CD4-positive, alpha-beta T cell treated with Interleukin-2 at 100 ng/mL for 4 hours (primary cell): ENCODE measurements around the gene PHF19.

Experiments
- DNase-seq: peaks from one replicate; pipeline ENCODE4 v3.0.0-alpha.2; 2020; ENCODE audit warnings: low spot score

Gene PHF19

DNA sequence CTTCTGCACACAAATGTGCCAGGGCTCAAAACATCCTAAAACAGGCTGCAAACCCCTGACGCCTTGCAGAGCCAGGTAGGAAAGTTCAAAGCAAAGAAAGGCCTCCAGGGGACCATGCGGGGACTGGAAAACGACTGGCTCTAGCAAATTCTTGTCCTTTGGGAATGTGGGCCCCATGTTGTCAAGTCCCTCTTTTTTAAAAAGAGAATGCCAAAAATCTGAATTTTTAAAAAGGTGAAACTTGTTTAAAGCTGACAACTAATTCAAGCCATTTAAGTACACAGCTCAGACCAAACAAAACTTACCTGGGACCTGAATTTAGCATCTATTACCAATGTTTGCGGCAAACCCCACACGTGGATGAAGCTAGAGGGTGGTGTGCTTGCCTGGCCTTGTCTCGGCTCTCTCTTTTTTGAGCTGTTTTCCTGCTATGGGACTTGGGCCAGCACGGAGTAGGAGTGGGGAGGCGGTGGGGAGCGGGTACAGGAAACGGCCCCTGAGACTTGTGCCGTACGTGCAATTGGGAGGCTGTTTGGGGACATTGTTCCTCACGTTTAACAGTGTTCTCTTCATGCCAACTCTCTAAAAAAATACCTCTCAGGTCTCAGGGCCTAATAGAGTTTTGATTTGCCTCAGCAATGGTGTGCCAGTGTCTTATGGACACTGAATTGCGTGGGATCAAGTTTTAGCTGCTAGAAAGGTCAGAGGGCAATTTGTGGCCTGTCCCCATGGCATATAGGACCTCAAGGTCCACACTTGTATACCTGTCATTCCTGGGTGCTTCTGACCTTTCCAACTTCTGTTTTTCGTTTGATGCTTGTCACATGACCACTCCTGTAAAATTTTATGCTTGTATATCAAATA, 15.1 kb upstream of the PHF19 start:
- no peak for DNase-seq

DNA sequence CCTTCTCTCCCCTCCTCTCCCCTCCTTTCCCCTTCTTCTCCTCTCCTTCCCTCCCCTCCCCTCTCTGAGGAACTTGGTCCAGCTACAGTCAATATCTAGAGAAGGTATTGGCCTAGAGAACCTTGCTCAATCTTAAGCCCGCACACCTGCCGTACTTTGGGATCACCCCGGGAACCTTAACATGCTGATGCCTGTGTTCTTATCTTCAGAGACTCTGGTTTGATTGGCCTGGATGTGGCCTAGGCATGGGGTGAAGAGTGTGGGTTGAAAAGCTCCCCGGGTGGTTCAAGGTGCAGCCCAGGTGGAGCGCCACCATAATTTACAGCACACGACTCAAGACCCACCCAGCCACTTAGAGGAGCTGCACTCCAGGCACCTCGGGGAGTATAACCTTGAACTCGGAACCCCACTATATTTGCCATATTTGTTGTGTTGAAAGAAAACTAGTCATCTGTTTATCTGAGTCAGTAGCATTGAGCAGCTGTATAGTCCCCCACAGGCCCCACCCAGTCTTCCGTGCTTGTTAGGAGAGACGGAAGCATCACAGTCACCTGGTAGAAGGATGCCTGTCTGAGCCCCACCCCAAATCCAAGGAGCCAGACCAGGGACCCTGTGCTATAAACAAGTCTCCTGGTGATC, 14.4 kb upstream of the PHF19 start:
- peak; percentile 84 for DNase-seq

DNA sequence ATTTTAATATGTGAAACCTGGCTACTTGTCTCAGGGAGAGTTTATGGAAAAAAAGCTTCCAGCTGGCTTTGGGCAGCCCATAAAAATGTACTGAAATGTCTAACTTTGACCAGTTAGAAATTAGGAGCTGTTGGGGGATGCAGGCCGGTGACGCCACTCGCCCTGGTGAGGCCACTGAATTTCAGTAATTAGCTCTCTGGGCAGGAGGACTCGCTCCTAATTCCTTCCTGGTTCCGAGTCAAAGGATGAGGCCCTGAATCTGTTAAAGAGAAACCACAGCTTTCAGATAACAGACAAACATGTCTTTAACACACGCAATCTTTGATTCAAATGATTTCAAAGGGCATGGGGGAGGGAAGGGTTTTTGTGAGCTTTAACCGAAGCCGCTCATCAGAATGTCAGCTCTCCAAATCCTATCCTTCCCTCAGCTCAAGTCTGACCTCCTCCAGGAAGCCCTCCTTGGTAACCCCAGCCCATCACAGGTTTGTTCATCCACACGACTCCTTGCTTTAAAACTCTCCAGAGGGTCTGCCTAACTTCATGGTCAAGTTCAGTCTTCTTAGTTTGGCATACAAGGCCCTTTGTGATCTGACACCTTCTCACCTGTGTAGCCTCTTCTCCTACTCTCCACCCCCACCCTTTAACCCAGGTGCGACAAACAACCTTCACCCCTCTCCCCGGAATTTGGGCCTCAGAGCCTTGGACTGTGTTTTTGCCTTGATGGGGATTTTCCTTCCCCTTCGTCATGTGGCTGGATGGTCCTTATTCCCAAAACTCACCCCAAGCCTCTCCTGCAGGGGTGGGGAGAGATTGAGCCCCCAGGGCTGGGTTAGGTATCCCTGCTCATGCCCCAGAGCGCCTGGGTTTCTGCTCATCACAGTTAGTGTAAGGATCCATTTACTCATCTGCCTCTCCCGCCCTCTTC, 13.6 kb upstream of the PHF19 start:
- DNase-seq = peak; percentile 68

DNA sequence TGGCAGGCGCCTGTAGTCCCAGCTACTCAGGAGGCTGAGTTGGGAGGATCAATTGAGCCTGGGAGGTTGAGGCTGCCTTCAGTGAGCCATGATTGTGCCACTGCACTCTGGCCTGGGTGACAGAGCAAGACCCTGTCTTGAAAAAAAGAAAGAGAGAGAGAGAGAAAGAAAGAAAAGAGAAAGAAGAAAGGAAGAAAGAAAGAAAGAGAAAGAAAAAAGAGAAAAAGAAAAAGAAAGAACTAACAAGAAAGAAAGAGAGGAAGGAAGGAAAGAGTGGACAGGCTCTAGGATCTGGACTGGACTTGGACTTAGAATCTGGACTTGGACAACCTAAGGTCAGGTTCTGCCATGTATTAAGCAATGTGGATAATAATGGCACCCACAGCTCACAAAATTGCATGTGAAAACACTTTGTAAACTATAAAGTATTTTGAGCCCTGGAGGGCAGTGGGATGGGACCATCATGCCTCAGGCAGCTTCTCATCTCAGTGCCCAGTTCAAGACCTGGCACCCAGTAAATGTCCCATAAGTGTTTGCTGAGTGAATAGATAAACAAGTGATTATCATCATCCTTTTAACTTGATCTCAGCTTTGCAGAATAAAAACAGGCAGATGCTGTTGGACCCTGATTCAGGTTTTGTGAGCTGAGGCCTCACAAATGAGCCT, 12.8 kb upstream of the PHF19 start:
- no peak for DNase-seq

DNA sequence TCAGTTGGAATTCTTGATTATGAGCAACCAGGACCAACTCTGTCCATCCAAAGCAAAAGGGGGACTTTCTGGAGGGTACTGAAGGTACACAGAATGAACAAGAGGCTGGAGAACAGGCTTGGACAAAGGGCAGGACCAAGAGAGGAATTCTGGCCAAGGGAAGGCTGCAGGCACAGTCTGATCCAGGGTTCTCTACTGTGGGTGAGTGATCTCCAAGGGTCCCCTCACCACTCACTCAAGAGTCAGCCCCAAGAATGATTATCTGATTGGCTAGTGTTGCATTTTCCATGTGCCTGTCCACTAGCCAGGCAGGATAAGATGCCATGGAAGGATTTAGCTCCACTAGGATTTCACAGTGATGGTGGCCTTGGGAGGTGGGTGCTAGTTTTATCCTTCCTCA, 11.6 kb upstream of the PHF19 start:
- DNase-seq = no peak

DNA sequence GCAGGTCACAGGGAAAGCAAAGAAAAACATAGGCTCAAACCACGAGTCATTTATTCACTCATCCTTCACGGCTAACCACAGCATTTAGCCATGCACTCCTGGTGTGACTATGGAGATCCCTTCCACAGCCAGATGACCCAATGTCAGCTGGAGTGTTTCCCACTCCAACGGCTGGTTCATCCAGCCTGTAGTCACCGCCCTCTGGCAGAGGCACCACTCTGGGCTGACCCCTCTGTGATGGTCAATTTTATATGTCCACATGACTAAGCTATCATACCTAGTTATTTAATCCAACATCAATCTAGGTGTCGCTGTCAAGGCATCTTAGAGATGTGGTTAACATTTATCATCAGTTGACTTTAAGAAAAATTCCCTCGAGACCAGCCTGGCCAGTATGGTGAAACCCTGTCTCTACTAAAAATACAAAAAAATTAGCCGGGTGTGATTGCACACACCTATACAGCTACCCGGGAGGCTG, 9.5 kb upstream of the PHF19 start:
- no peak for DNase-seq

DNA sequence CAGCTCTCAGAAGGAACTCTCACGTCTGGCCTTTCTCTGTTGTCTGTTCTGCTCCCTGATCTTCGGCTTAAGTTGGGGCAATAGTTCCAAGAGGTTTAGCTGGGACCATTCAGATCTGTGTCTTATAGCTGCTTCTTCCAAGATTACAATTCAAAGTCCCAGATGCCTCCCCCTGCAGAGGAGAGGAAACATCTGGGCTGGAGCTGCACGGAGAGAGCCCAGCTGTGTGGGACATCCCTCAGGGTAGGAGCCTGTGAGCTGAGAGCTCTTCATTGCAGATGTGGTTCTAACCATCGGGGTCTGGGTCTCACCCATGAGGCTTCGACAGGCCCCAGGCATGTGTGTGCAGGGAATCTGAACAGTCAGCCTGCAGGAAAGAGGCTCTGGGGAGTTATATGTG, 9.0 kb upstream of the PHF19 start:
- no peak for DNase-seq

DNA sequence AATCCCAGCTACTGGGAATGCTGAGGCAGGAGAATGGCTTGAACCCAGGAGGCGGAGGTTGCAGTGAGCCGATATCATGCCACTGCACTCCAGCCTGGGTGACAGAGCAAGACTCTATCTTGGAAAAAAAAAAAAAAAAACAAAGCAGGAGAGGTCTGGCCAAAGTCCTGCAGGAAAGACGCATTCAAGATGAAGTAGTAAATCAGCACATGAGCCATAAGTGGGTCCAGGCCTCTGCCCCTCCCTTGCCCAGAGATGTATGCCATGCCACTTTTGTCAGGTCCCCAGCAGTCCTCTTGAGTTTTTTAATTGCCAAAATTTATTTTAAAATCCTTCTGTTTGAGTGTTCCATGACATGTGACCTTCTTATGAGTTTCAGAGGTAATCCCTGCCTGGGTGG, 8.5 kb upstream of the PHF19 start:
- no peak for DNase-seq

DNA sequence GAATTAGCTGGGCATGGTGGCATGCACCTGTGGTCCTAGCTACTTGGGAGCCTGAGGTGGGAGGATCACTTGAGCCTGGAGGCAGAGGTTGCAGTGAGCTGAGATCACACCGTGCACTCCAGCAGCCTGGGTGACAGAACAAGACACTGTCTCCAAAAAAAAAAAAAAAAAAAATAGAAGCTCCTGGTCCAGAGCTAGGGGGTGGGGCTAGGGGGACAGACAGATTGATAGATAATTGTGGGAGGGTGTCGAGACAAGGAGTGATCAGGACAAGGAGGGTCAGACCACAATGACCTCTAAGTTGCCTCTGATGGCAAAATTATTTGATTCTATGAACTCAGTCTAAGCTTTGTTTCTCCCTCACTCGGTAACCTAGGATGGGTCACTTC, 6.6 kb upstream of the PHF19 start:
- no peak for DNase-seq

DNA sequence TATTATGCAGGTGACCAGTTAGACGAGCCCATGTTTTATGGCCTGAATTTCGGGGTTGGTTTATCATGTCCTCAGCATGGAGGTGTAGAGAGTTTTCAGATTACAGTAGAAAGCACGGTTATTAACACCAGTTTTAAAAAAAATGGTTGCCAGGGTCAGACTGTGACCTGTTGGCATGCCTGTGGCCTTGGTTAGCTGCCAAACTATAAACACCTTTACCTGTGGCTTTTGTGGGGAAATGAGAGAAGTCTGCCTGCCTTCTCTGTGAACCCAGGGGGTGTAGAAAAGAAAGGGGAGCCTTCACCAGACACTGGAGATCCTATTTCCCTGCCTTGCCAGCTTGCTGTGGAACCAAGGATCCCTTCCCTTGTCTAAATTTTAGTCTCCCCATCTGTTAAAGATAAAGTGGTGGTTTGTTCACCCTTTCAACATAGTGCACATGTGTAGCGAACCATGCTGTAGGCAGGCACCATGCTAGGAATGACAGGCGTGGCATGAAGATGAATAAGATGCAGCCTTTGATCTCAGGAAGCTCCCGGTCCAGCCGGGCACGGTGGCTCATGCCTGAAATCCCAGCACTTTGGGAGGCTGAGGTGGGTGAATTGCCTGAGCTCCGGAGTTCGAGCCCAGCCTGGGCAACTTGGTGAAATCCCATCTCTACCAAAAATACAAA, 6.1 kb upstream of the PHF19 start:
- DNase-seq = peak; percentile 37

DNA sequence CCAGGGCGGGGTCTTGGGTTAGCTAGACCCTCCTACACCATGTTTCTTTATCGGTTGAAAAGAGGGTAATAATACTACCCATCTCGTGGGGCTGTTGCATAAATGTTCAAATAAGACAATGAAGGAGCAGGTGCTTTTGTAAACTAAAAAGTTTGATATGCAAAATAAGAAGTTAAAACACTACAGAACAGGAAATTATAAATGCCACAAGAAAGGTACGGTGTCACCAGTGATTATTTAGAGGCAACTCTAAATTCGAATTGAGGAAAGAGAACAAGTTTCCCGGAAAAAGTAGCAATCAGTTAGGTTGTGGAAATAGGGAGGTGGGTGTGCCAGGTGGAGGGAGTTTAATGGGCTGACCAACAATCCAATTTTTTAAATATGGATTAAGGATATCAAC, 2.5 kb upstream of the PHF19 start:
- peak; percentile 22 for DNase-seq

DNA sequence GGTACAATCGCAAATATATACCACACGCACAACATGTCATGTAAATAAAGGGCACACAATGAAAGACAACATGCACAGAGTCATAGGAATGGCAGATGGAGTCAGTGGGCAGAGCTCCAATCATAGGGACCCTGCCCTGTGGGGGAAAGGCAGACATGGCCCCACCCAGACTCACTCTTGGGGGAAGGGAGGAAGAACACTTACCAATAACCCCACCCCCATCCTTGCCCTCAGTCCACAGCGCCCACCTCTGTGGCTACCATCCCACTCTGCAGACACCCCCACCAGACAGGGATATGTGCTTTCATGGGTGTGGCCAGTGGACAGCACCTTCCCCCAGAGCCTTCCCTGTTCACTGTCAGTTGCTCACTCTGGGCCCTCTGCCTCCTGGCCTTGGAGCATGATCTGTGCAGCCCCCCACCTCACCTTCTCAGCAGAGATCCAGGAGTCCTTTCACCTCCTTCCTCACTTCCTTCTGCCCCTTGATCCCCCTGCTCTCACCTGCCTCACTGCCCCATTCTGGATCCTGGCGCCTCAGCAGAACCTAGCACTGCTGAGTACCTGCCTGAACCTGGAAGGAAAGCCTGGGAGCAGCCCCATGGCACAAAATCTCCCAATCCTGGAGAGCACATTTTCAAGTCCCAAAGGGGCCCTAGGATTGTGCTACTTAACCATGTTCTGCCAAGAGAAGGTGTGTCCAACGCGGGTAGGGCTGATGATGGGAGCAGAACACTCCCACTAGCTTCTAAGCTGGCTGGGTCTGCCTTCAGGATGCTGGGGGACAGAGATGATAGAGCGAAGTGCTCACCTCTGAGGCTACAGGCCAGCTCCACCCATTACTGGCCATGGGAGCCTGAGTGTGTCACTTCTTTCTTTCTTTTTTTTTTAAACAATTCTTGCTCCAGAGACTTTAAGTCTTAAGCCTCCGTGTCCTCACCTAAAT, 1.5 kb upstream of the PHF19 start:
- peak; percentile 33 for DNase-seq

DNA sequence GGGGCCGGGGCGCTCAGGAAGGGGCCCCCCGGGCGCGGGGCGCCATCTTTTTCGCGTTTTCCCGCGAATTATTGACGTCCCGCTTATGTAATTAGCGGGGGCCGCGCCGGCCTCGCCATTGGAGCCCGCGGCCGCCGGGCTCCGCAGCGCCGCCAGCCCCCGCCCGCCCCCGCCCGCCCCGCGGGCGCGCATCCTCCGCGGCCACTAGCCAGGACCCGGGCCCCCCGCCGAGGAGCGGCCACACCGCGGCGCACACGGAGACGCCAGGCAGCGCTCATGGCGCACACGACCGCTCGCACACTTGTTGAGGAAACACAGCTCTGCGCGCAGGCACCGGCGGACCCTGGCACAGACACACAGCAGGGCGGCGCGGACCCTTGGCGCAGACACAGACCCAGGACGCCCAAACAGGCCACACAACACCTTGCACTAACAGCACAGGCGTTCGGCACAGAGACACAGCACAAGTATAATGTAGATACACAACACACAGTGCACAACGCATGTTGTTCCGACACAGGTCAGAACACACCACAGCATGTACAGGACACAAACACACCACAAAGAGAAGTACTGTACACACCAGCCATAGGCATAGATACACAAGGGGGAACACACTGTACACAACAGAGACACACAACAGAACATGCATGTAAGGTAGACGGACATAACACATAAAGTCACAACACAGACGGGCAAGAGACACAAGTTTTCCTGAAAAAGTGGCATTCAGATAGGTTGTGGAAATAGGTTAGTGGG, 467 bp upstream of the PHF19 start:
- peak; percentile 51 for DNase-seq

DNA sequence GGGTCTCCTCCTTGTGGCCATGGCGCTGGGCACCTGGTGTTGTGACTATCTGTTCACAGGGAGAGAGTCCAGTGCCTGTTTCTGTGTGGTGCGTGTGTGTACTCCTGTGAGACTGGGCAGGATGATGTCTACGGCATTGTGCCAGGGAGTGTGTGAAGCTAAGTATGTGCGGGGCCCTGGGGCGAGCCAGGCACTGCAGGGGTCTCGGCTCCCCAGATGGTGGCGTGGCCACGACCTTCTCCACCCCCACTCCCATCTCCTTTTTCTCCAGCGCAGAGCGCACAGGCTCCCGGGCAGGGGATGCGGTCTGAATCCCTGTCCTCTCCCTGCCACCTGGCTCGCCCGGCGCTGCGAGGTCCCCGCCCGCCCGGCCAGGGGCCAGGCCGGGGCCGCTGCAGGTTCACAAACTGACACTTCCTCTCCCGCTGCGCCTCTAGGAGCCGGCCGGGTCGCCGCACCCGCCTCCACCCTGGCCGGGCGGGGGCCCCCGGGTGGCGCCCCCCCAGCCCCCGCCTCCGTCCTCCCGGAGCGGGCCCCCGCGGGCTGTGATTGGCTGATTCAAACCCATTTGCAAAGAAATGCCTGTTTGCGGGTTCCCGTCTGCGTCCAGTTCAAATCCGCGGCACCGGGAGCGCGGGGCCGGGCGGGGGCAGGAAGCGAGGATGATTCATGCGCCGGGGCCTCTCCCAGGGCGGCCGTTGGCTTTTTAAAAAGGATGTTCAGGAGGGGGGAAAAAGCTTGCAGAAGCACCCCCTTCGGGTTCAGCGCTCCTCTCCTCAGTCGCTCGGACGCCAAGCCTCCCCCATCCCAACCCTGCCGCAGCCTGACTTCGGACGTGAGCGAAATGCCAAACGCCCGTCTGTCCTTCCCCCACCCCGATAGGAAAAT, 790 bp downstream of the PHF19 start:
- DNase-seq = peak; percentile 90

DNA sequence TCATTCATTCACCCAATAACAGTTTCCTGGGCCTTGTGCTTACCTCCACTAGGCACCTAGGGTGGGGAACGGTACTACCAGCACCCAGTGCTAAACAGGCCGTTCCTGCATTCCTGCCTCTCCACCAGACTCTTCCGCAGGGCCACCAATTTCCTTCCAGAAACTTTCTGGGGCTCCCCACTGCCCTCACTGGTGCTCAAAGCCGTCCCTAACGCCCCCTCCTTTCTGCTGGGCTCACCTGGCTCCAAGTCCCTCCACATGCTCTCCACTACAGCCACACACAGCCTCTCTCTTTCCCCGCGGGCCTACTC, 1.4 kb downstream of the PHF19 start:
- no peak for DNase-seq

DNA sequence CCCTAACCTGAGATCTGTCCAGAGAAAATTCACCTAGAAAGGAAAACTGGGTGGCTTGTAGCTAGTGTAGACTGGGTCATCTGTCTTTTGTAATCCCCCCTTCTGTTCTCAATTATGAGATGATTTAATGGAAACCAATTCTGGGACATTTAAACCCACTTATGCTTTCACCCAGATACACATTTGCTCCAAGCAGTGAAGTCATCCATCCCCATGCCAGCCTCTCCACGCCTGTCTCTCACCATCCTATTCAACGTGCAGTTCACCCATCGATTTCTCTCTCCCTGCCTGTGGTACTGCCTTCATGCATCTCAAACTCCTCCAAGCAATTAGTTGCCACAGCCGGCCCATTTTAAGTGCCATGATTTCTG, 1.8 kb downstream of the PHF19 start:
- DNase-seq = no peak

DNA sequence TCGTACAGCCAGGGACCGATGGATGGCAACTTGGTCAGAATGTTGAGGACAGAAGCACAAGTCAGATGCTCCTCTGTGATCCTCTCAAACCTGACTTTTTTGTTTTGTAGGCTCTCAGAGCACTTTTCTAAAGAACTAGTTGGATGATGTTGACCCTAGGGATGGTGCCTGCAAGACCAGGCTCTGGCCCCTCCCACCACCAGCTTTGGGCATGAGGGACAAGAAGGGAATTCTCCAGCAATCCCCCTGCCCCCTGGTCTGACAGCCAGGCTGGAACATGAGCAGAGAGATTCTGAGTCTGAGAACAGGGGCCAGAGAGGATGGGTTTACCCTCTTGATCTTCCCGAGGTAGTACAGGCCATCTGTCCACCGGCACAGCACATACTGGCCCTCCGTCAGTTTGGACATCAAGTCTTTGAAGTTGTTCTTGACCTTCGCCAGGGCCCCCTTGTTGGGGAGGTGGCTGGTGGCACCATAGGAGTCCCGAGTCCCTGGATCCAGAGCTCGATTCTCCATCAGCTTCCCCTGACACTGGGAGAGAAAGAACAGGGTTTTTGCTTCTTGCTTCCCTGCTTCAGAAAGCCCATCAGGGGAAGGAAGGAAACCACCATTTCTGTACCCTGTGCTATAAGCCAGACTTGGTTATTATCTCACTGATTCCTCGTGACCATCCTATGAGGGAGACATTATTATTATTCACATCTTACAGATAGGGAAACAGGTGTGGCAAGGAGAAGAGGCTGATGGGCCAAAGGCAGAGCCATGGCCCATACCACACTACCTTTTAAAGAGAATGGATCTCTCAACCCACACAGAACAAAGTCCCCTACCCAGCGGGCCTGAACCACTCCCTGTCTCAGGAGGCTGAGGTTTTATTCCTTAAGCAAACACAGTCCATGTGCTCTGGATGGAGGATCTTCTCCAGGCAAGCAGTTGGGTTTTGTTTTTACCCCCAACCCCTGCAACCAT, 2.5 kb downstream of the PHF19 start:
- DNase-seq = no peak
